ENCODE measurements around the gene QPRT.
"Not testable (repeated sequence)": the region's sequence is repeated elsewhere in the genome, so short reads cannot be mapped to it uniquely, and the experiment has no call there.

The QPRT gene
- 1.2 to 6.2 (median 2.2) reads per million in 4 experiments for total RNA-seq

DNA sequence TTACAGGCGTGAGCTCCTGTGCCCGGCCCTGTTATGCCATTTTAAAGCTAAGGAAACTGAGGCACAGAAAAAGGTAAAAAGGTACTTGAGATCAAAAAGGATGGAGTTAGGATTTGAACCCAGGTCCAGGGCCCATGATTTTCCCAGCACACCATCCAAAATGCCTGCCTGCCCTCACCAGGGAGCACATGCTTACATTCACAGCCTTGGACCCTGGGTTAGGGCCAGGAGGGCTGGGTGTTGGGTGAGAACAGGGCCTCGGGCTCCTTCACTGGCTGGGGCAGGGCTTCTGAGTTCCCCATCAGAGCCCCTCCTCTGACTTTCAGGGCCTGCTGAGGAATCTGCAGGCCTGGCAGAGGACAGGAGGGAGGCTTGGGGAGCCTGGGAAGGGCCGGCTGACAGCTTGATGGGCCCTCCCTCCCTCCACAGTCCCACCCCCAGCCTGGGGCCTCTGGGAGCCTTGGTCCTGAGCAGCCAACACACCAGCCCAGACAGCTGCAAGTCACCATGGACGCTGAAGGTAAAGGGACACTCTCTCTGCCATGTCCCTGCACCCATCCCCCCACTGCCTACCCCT, at the start of gene QPRT:
Gene QPRT, plus strand, starts transcription at position 490 of the 577 bp plus-strand sequence. Its CDS starts 18 bp downstream, at position 508.
- no peak for DNase-seq

GRCh38 chr16:29629318-29629717, 49.7 kb upstream of the QPRT start:
- DNase-seq = not testable (repeated sequence)

- not testable (repeated sequence) for DNase-seq
These were observed 47.3 kb upstream of the QPRT start for GRCh38 chr16:29631658-29632057.

DNA sequence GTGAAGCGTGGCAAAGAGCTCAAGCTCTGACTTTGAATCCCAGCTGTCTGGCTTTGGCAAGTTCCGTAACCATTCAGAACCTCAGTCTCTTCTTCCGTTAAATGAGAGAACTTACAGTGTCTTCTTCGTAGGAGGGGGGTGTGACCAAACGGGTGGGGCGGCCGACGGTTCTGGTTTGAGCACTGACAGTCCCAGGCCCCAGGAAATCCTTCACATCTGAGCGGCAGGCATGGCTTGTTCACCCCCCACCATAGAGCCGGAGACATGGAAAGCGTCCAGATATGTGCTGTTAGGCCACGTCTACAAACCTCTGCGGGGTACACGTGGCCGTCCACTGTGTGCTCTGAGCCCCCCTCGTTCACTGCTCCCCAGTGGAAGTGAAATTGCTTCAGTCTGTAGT, 43.1 kb upstream of the QPRT start:
- DNase-seq = not testable (repeated sequence)

- not testable (repeated sequence) for DNase-seq
These were observed 42.6 kb upstream of the QPRT start for GRCh38 chr16:29636368-29636767.

DNA sequence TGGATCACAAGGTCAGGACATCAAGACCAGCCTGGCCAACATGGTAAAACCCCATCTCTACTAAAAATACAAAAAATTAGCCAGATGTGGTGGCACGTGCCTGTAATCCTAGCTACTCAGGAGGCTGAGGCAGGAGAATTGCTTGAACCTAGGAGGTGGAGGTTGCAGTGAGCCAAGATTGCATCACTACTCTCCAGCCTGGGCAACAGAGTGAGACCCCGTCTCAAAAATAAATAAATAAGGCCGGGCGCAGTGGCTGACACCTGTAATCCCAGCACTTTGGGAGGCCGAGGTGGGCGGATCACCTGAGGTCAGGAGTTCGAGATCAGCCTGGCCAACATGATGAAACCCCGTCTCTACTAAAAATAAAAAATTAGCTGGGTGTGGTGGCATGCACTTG, 40.2 kb upstream of the QPRT start:
- DNase-seq = not testable (repeated sequence)

GRCh38 chr16:29641561-29641960, 37.4 kb upstream of the QPRT start:
- DNase-seq = no peak

DNA sequence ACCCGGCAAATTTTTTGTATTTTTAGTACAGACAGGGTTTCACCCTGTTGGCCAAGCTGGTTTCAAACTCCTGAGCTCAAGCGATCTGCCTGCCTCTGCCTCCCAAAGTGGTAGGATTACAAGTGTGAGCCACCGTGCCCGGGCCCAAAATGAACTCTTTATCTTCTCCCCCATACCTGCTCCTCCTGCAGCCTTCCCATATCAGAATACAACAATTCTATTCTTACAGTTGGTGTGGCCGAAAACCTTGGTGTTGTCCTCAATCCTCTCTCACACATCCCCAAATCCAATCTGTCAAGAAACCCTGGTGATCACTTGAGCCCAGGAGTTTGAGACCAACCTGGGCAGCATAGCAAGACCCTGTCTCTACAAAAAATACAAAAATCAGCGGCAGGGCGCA, 35.4 kb upstream of the QPRT start:
- no peak for DNase-seq

DNA sequence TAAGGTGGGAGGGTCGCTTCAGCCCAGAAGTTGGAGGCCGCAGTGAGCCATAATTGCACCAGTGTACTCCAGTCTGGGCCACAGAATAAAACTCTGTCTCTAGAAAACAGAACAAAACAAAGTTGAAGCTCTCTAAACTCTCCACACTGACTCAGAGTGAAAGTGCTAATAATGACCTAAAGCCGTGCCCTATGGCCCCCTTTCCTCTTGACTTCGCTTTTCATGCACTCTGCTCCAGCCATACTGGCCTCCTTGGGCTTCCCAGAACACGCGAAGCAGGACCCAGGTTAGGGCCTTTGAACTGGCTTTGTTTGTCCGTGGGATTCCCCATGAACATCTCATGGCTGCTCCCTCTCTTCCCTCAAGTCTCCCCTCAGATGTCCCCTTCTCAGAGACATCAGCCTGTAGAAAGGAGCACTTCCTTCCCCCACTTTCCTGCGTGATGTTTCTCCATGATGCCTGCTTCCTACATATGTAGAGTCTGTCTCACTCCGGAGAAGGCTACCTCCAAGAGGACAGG, 34.6 kb upstream of the QPRT start:
- no peak for DNase-seq

DNA sequence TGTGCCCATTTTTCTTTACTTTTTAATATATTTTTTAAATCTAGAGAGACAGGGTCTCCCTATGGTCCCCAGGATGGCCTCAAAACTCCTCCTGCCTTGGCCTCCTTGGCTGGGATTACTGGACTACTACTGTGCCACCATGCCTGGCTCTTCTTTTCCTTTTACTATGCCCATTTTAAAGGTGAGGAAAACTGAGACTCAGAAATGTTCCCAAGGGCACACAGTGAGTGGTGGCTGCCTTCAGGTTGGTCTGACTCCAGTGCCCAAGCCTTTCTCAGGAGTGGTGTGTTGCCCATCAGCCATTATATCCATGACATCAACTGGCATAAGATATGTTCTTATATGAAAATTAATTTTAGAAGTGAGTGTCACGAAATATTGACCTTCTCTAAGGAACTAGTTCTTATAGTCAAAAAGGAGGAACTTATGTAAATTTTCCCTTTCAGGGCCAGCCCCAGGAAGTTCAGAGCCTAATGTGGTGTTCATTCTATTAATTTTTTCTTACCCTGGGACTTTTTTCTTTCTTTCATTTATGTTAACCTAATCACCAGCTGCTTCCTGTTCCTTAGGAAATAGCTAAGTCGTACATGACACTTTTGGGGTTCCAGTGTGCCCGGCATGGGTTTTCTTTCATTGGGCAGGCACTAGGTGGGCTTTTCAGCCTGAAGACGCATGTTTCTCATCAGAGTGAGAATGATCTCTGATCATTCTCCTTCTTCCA, 33.8 kb upstream of the QPRT start:
- no peak for DNase-seq

DNA sequence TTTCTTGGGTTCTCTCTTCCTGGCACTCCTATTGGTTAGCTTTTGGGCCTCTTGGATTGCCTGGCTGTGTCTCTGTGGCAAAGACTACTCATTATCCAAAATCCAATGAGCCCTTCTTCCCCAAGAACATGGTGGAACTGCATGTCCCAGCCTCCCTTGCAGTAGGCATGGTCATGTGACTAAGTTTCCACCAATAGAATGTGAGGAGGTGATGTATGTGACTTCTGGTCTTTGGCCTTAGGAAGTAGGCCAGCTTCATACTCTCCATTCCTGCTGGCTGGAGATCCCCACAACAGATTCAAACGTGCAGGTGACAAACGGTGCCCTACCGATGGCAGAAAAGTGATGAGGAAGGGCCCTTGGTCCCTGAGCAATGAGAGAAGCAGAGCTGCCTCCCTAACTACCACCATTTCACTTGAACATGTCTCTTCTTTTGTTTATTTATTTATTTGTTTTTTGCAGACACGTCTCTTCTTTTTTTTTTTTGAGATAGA, 33.2 kb upstream of the QPRT start:
- no peak for DNase-seq

DNA sequence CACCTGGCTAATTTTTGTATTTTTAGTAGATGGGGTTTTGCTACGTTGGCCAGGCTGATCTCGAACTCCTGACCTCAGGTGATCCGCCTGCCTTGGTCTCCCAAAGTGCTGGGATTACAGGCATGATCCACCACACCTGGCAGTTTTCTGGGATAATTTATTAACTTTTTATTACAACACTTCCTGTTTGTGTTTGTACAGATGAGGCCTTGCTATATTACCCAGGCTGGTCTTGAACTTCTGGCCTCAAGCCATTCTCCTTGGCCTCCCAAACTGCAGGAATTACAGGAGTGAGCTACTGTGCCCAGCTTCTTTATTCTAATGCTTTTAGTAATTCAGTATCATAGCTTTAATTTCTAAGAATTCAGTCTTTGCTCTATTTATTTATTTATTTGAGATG, 32.0 kb upstream of the QPRT start:
- DNase-seq = no peak

DNA sequence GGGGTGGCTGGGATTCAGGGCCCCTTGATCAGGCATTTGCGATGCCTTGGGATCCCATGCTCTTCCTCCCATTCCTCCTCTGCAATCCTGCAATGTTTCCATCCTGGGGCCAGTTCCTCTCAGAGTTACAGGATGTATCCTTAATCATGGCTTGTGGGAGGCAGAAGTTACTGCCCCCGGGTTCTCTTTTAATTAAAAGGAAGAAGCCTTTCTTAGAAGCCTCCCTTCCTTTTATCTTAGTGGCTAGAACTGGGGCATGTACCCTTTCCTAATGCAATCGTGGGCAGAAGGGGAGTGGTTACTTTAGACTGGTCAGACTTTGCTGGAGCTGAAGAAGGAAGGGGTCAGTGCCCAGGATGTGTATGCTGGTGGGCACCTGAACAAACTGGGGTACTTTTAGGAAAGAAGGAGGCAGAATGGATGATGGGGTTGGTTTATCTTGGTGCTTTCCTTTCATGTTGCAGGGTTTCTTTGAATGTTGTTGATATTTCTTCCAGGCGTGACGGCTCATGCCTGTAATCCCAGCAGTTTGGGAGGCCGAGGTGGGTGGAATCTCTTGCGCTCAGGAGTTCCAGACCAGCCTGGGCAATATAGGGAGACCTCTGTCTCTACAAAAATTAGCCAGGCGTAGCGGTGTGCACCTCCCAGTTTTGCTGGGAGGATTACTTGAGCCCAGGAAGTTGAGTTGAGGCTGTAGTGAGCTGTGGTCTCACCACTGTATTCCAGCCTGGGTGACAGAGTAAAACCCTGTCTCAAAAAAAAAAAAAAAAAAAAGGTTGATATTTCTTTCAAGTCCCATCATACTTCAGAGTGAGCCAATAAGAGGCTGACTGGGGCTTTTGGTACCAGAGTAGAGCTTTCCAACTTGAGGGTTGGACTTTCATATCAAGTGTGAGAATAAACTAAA, 29.1 kb upstream of the QPRT start:
- DNase-seq = no peak

DNA sequence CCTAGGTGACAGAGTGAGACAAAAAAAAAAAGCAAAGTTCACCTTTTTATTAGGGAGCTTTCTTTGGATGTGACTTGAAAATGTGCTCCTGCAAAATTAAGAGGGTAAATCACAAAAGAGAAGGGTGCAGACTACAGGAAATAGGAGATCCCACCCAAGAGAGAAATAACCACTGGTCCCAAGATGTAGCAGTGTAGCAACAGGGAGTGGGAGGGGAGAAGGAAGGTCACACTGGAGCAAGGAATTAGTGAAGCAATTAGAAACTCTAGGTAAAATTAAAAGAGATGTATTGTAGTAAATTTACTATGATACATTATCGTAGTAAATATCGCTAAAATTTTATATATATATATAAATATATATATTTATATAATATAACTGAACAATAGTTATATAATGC, 28.2 kb upstream of the QPRT start:
- DNase-seq = no peak

DNA sequence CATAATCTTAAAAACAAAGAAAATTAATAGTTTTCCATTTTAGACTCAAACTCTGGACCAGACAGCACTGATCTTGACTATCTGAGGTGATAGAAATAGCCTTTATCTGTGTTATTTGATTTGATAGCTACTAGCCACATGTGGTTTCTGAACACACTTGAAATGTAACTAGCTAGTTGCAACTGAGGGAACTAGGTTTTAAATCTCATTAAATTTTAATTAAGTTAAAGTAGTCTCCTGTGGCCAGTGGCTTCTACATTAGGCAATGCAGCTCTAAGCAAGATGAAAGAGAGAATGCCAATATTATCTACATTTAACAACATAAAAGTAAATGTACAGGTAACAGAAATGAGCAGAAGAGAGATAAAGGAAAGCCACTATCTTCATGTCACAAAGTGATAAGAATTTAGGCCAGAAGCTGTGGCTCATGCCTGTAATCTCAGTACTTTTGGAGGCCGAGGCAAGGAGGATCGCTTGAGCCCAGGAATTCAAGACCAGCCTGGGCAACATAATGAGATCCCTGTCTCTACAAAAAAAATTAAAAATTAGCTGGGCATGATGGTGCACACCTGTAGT, 27.1 kb upstream of the QPRT start:
- DNase-seq = no peak

DNA sequence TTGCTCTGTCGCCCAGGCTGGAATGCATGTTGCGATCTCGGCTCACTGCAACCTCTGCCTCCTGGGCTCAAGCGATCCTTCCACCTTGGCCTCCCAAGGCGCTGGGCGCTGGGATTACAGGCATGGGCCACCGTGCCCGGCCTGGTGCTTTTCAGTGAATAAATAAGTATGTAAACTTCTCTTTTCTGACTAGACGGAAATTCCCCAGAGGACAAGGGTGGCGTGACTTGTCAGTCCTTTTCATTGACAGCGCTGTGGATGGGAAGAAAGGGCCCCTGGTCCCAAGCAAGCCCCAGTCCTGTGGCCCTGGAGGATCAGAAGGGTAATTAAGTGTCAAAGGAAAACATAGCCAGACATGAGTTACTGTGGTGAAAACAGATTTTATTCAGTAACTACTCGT, 25.5 kb upstream of the QPRT start:
- DNase-seq = no peak

- not testable (repeated sequence) for DNase-seq
These were observed 25.1 kb upstream of the QPRT start for GRCh38 chr16:29653890-29654289.

- DNase-seq = no peak
These were observed 22.1 kb upstream of the QPRT start for GRCh38 chr16:29656688-29657523.

DNA sequence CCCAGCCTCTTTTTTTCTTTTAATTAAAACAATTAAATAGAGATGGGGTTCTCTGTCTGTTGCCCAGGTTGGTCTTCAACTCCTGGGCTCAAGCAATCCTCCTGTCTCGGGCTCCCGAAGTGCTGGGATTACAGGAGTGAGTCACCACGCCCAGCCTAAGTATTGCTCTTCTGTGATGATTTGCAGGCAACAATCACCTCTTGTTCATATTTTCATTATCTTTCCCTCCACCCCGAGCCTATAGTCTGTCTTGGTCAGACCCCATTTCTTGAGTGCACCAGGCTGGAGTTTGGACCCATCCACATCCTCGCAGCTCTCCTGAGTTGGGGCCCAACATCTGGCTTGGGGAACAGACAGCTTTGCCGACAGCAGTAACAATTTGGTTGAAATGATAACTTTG, 20.3 kb upstream of the QPRT start:
- no peak for DNase-seq

- DNase-seq = no peak
These were observed 16.8 kb upstream of the QPRT start for GRCh38 chr16:29662000-29662728.

DNA sequence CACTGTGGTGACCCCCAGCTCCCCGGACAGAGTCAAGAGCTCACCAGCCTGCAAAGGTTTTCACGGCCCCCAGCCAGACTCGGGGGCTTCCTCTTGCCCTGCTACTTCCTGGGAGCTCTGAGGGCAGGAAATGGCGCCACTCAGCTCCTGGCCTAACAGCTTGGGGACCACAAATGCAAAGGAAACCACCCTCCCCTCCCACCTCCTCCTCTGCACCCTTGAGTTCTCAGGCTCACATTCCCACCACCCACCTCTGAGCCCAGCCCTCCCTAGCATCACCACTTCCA, 16.3 kb upstream of the QPRT start:
- peak; percentile 27 for DNase-seq

Measured in effector CD8-positive, alpha-beta T cell (primary cell).